Measurements from ENCODE around the gene N4BP2L2. TPM values are rescaled to one million over a fixed set of nuclear protein-coding genes. Genes with fewer than 3 reads are reported as not detected.

The N4BP2L2 gene
- total and polyA plus RNA-seq, 2 of the 8 experiments (the other 6 are each of a cell fraction or from before 2014, with no cell fraction given) = 14.6 to 67.6 TPM

GRCh38 chr13:32426191-32426989, 112.2 kb downstream of the N4BP2L2 start:
- Histone ChIP-seq H2BK5ac (ENCODE audit: low read depth, low read length) (no peak overlapping the region), H3K36me3 (ENCODE audit: control insufficient read depth in 2 of 4, insufficient read depth in 4 of 4, low read length in 3 of 4) (no peaks in the 10 kb centered on the region), H4K91ac (replicated peaks; ENCODE audit: insufficient read length, low read length) (no peak overlapping the region), H3K4me1 (replicated peaks in 1 of 4; ENCODE audit: control insufficient read depth in 3 of 4, insufficient read depth in 4 of 4, low read length in 3 of 4) (peaks cover 4% of the 10 kb centered on the region in 4 experiments; a peak in 6 of 7 replicates), H2BK120ac (replicated peaks; ENCODE audit: low read depth, low read length) (no peak overlapping the region), H3K9ac (replicated peaks in 1 of 4; ENCODE audit: extremely low read depth in 1 of 4, low read depth in 3 of 4, low read length in 3 of 4) (peak overlapping the region in 1 of 4 experiments; percentile 61; a peak in 3 of 7 replicates), H4K20me1 (replicated peaks in 1 of 2; ENCODE audit: control insufficient read depth in 1 of 2, insufficient read depth in 2 of 2, low read length in 2 of 2) (peaks cover 0 to 2% of the 10 kb centered on the region in 2 experiments), H4K5ac (ENCODE audit: insufficient read length, low read depth, low read length) (no peak overlapping the region), H3K18ac (ENCODE audit: extremely low read depth, low read length) (peak overlapping the region; percentile 57; the same call in 1 of the 2 replicates), H3K14ac (ENCODE audit: insufficient read length) (no peak overlapping the region), H3K4ac (replicated peaks; ENCODE audit: insufficient read length, low read depth, low read length) (no peak overlapping the region), H3K27ac (ENCODE audit: low read depth, low read length) (no peak overlapping the region), H2BK12ac (ENCODE audit: low read depth, low read length) (0 out of 2 replicates have a peak overlapping the region, but pooled peaks have one; percentile 52), H3K23ac (ENCODE audit: insufficient read length) (no peak overlapping the region), H3K79me1 (ENCODE audit: low read depth, low read length) (no peaks in the 10 kb centered on the region; the same call in 1 of the 2 replicates), H3K9me3 (ENCODE audit: insufficient read depth in 2 of 2, low read depth in 1 of 2, low read length in 1 of 2) (no peaks in the 10 kb centered on the region), H2AK5ac (ENCODE audit: low read depth, low read length) (no peak overlapping the region), H4K8ac (ENCODE audit: extremely low read depth, insufficient read depth, low read length) (peak overlapping the region; percentile 81; the same call in 1 of the 2 replicates), H3K79me2 (ENCODE audit: control insufficient read depth in 1 of 2, insufficient read depth in 2 of 2, low read length in 2 of 2) (no peaks in the 10 kb centered on the region), H2BK20ac (ENCODE audit: low read length) (no peak overlapping the region), H3K27me3 (replicated peaks in 1 of 4; ENCODE audit: control insufficient read depth in 3 of 4, extremely low read depth in 1 of 4, insufficient read depth in 3 of 4, low read length in 3 of 4) (peaks cover 0 to 10% (median 6%) of the 10 kb centered on the region in 4 experiments; a peak in 5 of 7 replicates), H3K56ac (replicated peaks; ENCODE audit: insufficient read length, low read depth, low read length) (no peak overlapping the region), H2BK15ac (ENCODE audit: low read length) (0 out of 2 replicates have a peak overlapping the region, but pooled peaks have one; percentile 63), H3K4me3 (ENCODE audit: extremely low read depth in 1 of 4, insufficient read depth in 2 of 4, low read depth in 3 of 4, low read length in 4 of 4) (peak overlapping the region; percentile 61 to 84 (median 83)), H3K4me2 (ENCODE audit: insufficient read depth in 1 of 2, low read depth in 2 of 2, low read length in 2 of 2) (peak overlapping the region; percentile 77 to 94), H2AFZ (ENCODE audit: low read length) (peak overlapping the region; percentile 89; the same call in 1 of the 2 replicates), H3K23me2 (ENCODE audit: low read depth, low read length) (peaks cover 5% of the 10 kb centered on the region; the same call in 1 of the 2 replicates)
- 65% methylated on average over 19 of the region's 19 CpGs; no CpG with 5 or more reads in 1 of the 2 experiments for WGBS, 2 experiments (ENCODE audit: extremely low coverage in 1 of 2, insufficient coverage in 1 of 2, insufficient read length in 1 of 2, insufficient replicate concordance in 2 of 2, low coverage in 1 of 2, low lambda C conversion rate in 2 of 2, missing lambda C conversion rate in 1 of 2)
- ChIA-PET CTCF (ENCODE audit: partially characterized antibody) (interaction anchor here (0.8 kb wide), 1 partner anchor 145 kb away, joined by 3 read pairs; no protein-coding TSS in a partner anchor), POLR2A (ENCODE audit: partially characterized antibody) (interaction anchor here (0.9 to 1.9 kb wide), 3 partner anchors 8 to 112 kb away, joined by 3 to 5 read pairs (median 3); partner anchors contain the start of gene N4BP2L2)
- FAIRE-seq (no peak), DNase-seq (ENCODE audit: low read depth in 1 of 2, low spot score in 2 of 2) (no peak)
- TF ChIP-seq ASH2L (IDR thresholded peaks at IDR 0.05; ENCODE audit: low read length) (no peak), SAP30 (IDR thresholded peaks at IDR 0.05; ENCODE audit: insufficient read depth, insufficient replicate concordance, low read length) (no peak), KDM4A (IDR thresholded peaks at IDR 0.05; ENCODE audit: low read depth, low read length, severe bottlenecking) (no peak), KDM5A (IDR thresholded peaks at IDR 0.05; ENCODE audit: low read length) (no peak), JUN (IDR thresholded peaks at IDR 0.05; ENCODE audit: low read depth, low read length) (no peak), EGR1 (IDR thresholded peaks at IDR 0.05; ENCODE audit: borderline replicate concordance, low read depth, low read length) (no peak), RBBP5 (IDR thresholded peaks at IDR 0.05; ENCODE audit: borderline replicate concordance, low read depth, low read length) (no peak), ATF3 (IDR thresholded peaks at IDR 0.05; ENCODE audit: insufficient read depth, low read depth, low read length) (no peak), GABPA (IDR thresholded peaks at IDR 0.05; ENCODE audit: borderline replicate concordance, insufficient read depth, low read length) (no peak)
